ENCODE data around the gene KLHL9.

DNA sequence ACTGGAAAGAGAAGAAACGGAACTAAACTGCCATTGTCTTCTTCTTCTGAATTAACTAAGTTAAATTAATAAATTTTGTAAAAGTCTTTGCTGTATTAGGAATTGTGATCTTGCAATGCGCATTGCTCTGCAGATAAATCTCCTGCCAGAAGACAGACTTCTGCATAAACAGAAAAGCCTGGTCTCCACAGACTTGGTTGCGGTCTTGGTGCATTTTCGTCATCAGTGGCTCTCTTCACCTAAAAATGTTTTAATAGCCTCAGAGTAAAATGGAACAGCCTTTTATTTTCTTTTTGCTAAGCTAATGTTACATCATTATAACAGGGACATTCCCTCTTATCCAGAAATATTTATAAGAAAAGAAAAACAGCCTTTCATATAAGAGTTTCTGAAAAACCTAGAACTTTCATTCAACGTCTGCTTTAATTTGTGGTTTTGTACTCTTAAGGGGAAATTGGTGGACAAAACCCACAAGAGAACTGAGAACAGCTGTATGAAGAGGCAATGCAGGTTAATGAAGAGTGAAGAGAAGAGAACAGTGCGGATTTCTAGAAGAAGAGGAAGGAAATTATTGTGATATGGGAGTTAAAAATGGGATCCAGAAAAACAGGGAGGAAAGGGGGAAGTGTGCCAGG lies 40.2 kb downstream of the KLHL9 start:
- TF ChIP-seq POLR2A (IDR thresholded peaks at IDR 0.05; ENCODE audit: low read length) (no peak), GATA1 (IDR thresholded peaks at IDR 0.05; ENCODE audit: low read depth, low read length) (no peak)

Measured in erythroblast (primary cell).